ENCODE results near the gene THSD4.

Gene THSD4

DNA sequence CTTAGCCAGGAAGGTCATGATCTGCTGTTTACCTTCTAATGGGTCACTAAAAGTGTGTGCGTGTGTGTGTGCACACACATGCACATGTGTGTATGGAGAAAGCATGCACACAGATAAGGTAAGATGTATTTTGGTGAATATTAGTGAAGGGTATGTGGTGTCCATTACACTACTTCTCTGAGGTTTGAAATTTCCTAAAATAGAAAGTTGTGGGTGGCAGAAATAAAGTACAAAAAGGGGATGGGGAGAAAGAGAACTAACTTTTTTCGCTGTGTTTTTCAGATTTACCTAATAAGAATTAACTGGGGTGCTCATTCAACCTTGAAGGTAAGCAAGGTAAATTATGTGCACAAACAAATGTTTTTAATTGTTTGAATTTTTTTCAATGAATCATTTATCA is 670.7 kb downstream of the THSD4 start:
- Histone ChIP-seq H3K4me3 (ENCODE audit: low read length) (no peak overlapping the region), H3K36me3 (ENCODE audit: control insufficient read depth, low read length) (no peaks in the 10 kb centered on the region), H3K9me3 (ENCODE audit: control insufficient read depth, insufficient read depth, low read length) (no peaks in the 10 kb centered on the region), H3K27me3 (ENCODE audit: control insufficient read depth, low read length) (peaks cover 19% of the 10 kb centered on the region), H3K4me2 (ENCODE audit: low read length) (no peak overlapping the region), H3K27ac (ENCODE audit: low read depth, low read length) (no peak overlapping the region), H3F3A (ENCODE audit: control insufficient read depth, insufficient read depth) (no peaks in the 10 kb centered on the region), H3K4me1 (ENCODE audit: control insufficient read depth, low read length) (peaks cover 3% of the 10 kb centered on the region; the same call in 1 of the 2 replicates), H4K20me1 (ENCODE audit: control insufficient read depth, insufficient read depth, low read depth, low read length) (no peaks in the 10 kb centered on the region), H3K79me2 (ENCODE audit: control insufficient read depth, low read length) (no peaks in the 10 kb centered on the region), H3K9me2 (replicated peaks; ENCODE audit: control insufficient read depth, low read length) (no peaks in the 10 kb centered on the region)
- no peak for TF ChIP-seq EZH2phosphoT487 (IDR thresholded peaks at IDR 0.05; ENCODE audit: borderline replicate concordance, low read length)
- TF ChIP-seq, protein P1, sequence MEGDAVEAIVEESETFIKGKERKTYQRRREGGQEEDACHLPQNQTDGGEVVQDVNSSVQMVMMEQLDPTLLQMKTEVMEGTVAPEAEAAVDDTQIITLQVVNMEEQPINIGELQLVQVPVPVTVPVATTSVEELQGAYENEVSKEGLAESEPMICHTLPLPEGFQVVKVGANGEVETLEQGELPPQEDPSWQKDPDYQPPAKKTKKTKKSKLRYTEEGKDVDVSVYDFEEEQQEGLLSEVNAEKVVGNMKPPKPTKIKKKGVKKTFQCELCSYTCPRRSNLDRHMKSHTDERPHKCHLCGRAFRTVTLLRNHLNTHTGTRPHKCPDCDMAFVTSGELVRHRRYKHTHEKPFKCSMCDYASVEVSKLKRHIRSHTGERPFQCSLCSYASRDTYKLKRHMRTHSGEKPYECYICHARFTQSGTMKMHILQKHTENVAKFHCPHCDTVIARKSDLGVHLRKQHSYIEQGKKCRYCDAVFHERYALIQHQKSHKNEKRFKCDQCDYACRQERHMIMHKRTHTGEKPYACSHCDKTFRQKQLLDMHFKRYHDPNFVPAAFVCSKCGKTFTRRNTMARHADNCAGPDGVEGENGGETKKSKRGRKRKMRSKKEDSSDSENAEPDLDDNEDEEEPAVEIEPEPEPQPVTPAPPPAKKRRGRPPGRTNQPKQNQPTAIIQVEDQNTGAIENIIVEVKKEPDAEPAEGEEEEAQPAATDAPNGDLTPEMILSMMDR (IDR thresholded peaks at IDR 0.05; ENCODE audit: low read depth, low read length, poor library complexity, severe bottlenecking): no peak

- TF ChIP-seq EZH2phosphoT487 (IDR thresholded peaks at IDR 0.05; ENCODE audit: borderline replicate concordance, low read length): no peak
- TF ChIP-seq, protein P1 (IDR thresholded peaks at IDR 0.05; ENCODE audit: low read depth, low read length, poor library complexity, severe bottlenecking): no peak
- Histone ChIP-seq H3K4me2 (ENCODE audit: low read length) (no peak overlapping the region), H4K20me1 (ENCODE audit: control insufficient read depth, insufficient read depth, low read depth, low read length) (no peaks in the 10 kb centered on the region), H3K79me2 (ENCODE audit: control insufficient read depth, low read length) (no peaks in the 10 kb centered on the region), H3K9me2 (replicated peaks; ENCODE audit: control insufficient read depth, low read length) (no peaks in the 10 kb centered on the region), H3K4me3 (ENCODE audit: low read length) (no peak overlapping the region), H3K27ac (ENCODE audit: low read depth, low read length) (no peak overlapping the region), H3K27me3 (ENCODE audit: control insufficient read depth, low read length) (peaks cover 12% of the 10 kb centered on the region), H3K36me3 (ENCODE audit: control insufficient read depth, low read length) (no peaks in the 10 kb centered on the region), H3F3A (ENCODE audit: control insufficient read depth, insufficient read depth) (no peaks in the 10 kb centered on the region), H3K9me3 (ENCODE audit: control insufficient read depth, insufficient read depth, low read length) (no peaks in the 10 kb centered on the region), H3K4me1 (ENCODE audit: control insufficient read depth, low read length) (0 out of 2 replicates have a peak, but pooled peaks cover 3% of the 10 kb centered on the region)
Measured at GRCh38 chr15:71786673-71787072, 671.4 kb downstream of the THSD4 start.

DNA sequence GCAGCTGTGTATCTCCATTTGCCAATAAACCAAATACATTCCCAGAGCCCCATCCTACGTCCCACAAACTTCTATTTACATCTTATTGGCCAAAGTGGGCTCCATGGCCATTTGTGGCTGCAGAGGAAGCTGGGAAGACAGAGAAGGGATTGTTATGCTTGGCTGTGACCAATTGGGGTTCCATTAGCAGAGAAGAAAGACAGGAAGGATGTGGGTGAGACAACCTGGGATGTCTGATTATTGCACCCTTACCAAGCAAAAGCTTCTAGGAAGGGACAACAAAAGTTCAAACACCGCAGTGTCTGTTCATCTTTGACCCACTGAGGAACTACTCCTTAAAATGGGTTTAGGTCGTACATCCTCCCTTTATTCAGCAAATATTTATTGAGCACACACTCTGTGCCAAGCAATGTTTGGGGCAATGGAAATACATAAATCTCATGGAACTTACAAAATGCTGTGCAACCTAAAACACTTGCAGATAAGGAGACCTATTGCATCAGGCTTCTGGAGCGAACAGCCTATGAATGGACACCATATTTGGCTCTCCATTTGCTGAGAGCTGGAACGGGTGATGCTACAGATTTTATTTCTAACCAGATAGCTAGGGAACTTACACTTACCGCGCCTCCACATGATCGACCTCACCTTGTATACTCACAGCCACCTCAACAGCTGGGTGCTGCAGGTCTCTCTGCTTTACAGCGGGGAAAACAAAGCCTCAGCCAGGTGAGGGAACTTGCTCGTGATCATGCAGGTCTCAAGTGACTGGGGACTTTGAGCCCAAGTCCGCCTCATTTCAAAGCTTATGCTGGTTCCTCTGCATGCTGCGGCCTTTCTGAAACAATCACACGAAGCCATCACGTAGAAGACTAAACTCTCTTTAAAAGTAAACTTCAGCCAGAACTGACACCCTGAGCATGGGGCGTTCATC is 673.6 kb downstream of the THSD4 start:
- H3K79me2 ChIP-seq (ENCODE audit: control insufficient read depth, low read length): no peaks in the 10 kb centered on the region
- H3K9me2 ChIP-seq (replicated peaks; ENCODE audit: control insufficient read depth, low read length): no peaks in the 10 kb centered on the region
- H3K27me3 ChIP-seq (ENCODE audit: control insufficient read depth, low read length): 0 out of 2 replicates have a peak, but pooled peaks cover 5% of the 10 kb centered on the region
- H3F3A ChIP-seq (ENCODE audit: control insufficient read depth, insufficient read depth): no peaks in the 10 kb centered on the region
- H3K9me3 ChIP-seq (ENCODE audit: control insufficient read depth, insufficient read depth, low read length): no peaks in the 10 kb centered on the region
- no peak for TF ChIP-seq EZH2phosphoT487 (IDR thresholded peaks at IDR 0.05; ENCODE audit: borderline replicate concordance, low read length)
- TF ChIP-seq, protein P1 (IDR thresholded peaks at IDR 0.05; ENCODE audit: low read depth, low read length, poor library complexity, severe bottlenecking): no peak
- 0 out of 2 replicates have a peak, but pooled peaks cover 3% of the 10 kb centered on the region for H3K4me1 ChIP-seq (ENCODE audit: control insufficient read depth, low read length)
- no peak overlapping the region for H3K4me3 ChIP-seq (ENCODE audit: low read length)
- H3K4me2 ChIP-seq (ENCODE audit: low read length): no peak overlapping the region
- H3K36me3 ChIP-seq (ENCODE audit: control insufficient read depth, low read length): no peaks in the 10 kb centered on the region
- H4K20me1 ChIP-seq (ENCODE audit: control insufficient read depth, insufficient read depth, low read depth, low read length): no peaks in the 10 kb centered on the region
- H3K27ac ChIP-seq (ENCODE audit: low read depth, low read length): no peak overlapping the region
